Esophagus muscularis mucosa (tissue), 3 donors: Measurements from ENCODE around the gene HDAC4.

Experiments
- CTCF ChIP-seq, 3 experiments: fragments of 200-600 bp in 2 of 3; fragments of 450-650 bp in 1 of 3; sonication (generic) in 2 of 3; IDR thresholded peaks; one replicate each; pipeline ENCODE4 v1.5.1; 2017 to 2019; ENCODE audit warnings: antibody characterized with exemption in 3 of 3, mild to moderate bottlenecking in 2 of 3, moderate library complexity in 1 of 3
- POLR2AphosphoS5 ChIP-seq, 2 donors: sonication (generic); formaldehyde crosslinking; IDR thresholded peaks; one replicate each; pipeline ENCODE4 v1.6.1; 2017; ENCODE audit warnings: antibody characterized with exemption in 2 of 2

GRCh38 chr2:239245107-239245506 is 155.7 kb downstream of the HDAC4 start:
- TF ChIP-seq POLR2AphosphoS5 (IDR thresholded peaks at IDR 0.05) (no peak), CTCF (IDR thresholded peaks at IDR 0.05) (no peak)
